Osteoblast (primary cell): Measurements from ENCODE around the gene PTPRD. TPM values are rescaled to one million over a fixed set of nuclear protein-coding genes. Genes with fewer than 3 reads are reported as not detected.

Source experiments
- DNase-seq: peaks from one replicate; pipeline ENCODE4 v3.0.0; 2011; ENCODE audit warnings: low spot score, mixed read lengths; ENCODE audit not compliant: insufficient read length; ENCODE audit errors: missing footprints
- H2AFZ ChIP-seq: 2 replicates; pipeline ENCODE4 v1.6.0; 2011; ENCODE audit warnings: mild to moderate bottlenecking, low read length
- H3K27ac ChIP-seq: 2 replicates; pipeline ENCODE4 v1.5.1; 2011; ENCODE audit warnings: mild to moderate bottlenecking, low read depth, low read length, moderate library complexity
- H3K27me3 ChIP-seq: 2 replicates; pipeline ENCODE4 v1.6.0; 2012; ENCODE audit warnings: mild to moderate bottlenecking, control low read depth, inconsistent platforms, low read length, moderate library complexity; ENCODE audit not compliant: insufficient read depth
- H3K36me3 ChIP-seq: 2 replicates; pipeline ENCODE4 v1.5.1; 2011; ENCODE audit warnings: mild to moderate bottlenecking, low read length, control low read depth, moderate library complexity; ENCODE audit not compliant: insufficient read depth
- H3K4me1 ChIP-seq: 2 replicates; pipeline ENCODE4 v1.5.1; 2011; ENCODE audit warnings: mild to moderate bottlenecking, low read length, control low read depth, moderate library complexity; ENCODE audit not compliant: insufficient read depth
- H3K4me2 ChIP-seq: 2 replicates; pipeline ENCODE4 v1.6.0; 2011; ENCODE audit warnings: mild to moderate bottlenecking, low read length; ENCODE audit not compliant: insufficient read depth
- H3K4me3 ChIP-seq: fragments of 200-600 bp; sonication (generic); 3 replicates; pipeline ENCODE4 v1.5.1; 2012; ENCODE audit warnings: mild to moderate bottlenecking, low read length, inconsistent platforms; ENCODE audit not compliant: insufficient read depth
- H3K79me2 ChIP-seq: 2 replicates; pipeline ENCODE4 v1.6.0; 2012; ENCODE audit warnings: mild to moderate bottlenecking, low read length, control low read depth, inconsistent platforms; ENCODE audit not compliant: insufficient read depth
- H3K9me3 ChIP-seq: 2 replicates; pipeline ENCODE4 v1.5.1; 2011; ENCODE audit warnings: low read depth, low read length, control low read depth
- H4K20me1 ChIP-seq: 2 replicates; pipeline ENCODE4 v1.6.0; 2012; ENCODE audit warnings: mild to moderate bottlenecking, low read length, control low read depth; ENCODE audit not compliant: insufficient read depth
- total RNA-seq: library from RNA; depleted of rRNA; stranded (reverse); fragments of >200 nt; gene quantifications from 2 replicates; pipeline ENCODE4 v1.2.3, GENCODE V29; 2012
- TF ChIP-seq, protein P1 (sequence below): IDR thresholded peaks from 2 replicates; pipeline ENCODE4 v1.5.1; 2011; ENCODE audit warnings: mild to moderate bottlenecking, low read depth, low read length, moderate library complexity; ENCODE audit errors: extremely low read depth

PTPRD gene
- total RNA-seq, 1 donor: 23.9 TPM

DNA sequence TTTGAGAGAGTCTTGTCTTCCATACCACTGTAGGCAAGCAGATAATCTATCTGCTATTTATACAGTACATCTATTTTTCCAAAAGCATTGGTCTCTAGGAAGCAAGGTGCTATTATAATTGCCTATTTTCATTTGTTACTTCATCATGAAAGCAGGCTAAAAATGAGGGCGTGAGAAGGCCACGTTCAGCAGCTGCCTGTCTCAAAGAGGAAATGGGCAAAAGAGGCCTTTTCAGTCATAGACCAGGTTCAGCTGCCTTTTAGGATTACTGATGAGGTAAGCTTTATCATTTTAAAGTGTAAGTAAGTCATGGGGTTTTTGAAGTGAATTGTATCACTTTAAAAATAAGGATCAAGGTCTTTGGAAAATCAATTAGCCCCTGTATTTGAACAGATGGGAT is 1722.1 kb downstream of the PTPRD start:
- TF ChIP-seq, protein P1, sequence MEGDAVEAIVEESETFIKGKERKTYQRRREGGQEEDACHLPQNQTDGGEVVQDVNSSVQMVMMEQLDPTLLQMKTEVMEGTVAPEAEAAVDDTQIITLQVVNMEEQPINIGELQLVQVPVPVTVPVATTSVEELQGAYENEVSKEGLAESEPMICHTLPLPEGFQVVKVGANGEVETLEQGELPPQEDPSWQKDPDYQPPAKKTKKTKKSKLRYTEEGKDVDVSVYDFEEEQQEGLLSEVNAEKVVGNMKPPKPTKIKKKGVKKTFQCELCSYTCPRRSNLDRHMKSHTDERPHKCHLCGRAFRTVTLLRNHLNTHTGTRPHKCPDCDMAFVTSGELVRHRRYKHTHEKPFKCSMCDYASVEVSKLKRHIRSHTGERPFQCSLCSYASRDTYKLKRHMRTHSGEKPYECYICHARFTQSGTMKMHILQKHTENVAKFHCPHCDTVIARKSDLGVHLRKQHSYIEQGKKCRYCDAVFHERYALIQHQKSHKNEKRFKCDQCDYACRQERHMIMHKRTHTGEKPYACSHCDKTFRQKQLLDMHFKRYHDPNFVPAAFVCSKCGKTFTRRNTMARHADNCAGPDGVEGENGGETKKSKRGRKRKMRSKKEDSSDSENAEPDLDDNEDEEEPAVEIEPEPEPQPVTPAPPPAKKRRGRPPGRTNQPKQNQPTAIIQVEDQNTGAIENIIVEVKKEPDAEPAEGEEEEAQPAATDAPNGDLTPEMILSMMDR: no peak
- no peaks in the 10 kb centered on the region for H3K4me1 ChIP-seq
- no peak overlapping the region for H3K4me2 ChIP-seq
- H3K27ac ChIP-seq: no peak overlapping the region
- H3K36me3 ChIP-seq: no peaks in the 10 kb centered on the region
- peaks cover 4% of the 10 kb centered on the region for H3K27me3 ChIP-seq
- DNase-seq: no peak
- no peaks in the 10 kb centered on the region for H3K79me2 ChIP-seq
- no peak overlapping the region for H3K4me3 ChIP-seq
- no peaks in the 10 kb centered on the region for H3K9me3 ChIP-seq
- H4K20me1 ChIP-seq: no peaks in the 10 kb centered on the region
- H2AFZ ChIP-seq: no peak overlapping the region

DNA sequence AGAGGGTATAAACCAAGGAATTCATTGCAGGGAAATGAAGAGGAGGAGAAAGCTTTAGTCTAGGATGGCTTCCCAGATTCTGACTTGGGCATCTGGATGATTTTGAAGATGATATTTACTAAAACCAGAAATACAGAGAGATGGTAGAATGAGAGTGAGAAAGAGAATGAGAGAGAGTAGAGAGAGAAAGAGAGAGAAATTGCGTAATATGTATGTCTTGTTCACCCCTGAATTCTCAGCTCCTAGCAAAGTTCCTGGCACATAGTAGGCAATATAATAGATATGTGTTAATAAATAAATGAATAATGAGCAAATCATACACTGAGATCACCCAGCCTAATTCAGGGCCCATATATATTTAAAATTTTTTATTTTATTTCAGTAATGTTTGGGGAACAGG is 1723.7 kb downstream of the PTPRD start:
- TF ChIP-seq, protein P1: no peak
- Histone ChIP-seq H3K79me2 (no peaks in the 10 kb centered on the region), H3K27ac (no peak overlapping the region), H4K20me1 (no peaks in the 10 kb centered on the region), H3K27me3 (no peaks in the 10 kb centered on the region), H3K4me2 (no peak overlapping the region), H3K36me3 (no peaks in the 10 kb centered on the region), H3K4me3 (no peak overlapping the region), H2AFZ (no peak overlapping the region), H3K9me3 (no peaks in the 10 kb centered on the region), H3K4me1 (no peaks in the 10 kb centered on the region)
- DNase-seq: no peak

DNA sequence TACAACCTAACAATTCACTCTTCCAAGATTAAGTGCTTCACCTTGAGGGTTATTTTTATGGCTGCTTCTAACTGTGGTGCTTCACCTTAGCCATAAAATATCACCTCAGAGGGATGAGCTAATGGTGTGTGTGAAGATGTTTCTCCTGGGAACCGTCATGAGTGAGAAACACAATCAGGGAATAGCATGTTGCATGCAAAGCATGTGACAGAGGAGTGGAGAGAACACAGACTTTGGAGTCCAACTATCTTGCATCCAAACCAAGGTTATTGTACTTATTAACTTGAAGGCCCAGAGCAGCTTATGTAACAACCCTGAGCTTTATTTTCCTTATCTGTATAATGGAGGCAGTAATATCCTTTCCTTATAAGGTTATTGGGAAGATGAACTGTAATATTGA is 1724.2 kb downstream of the PTPRD start:
- no peaks in the 10 kb centered on the region for H4K20me1 ChIP-seq
- no peaks in the 10 kb centered on the region for H3K79me2 ChIP-seq
- no peak overlapping the region for H2AFZ ChIP-seq
- H3K27me3 ChIP-seq: no peaks in the 10 kb centered on the region
- H3K27ac ChIP-seq: no peak overlapping the region
- TF ChIP-seq, protein P1: no peak
- no peak overlapping the region for H3K4me3 ChIP-seq
- no peak overlapping the region for H3K4me2 ChIP-seq
- H3K4me1 ChIP-seq: no peaks in the 10 kb centered on the region
- no peak for DNase-seq
- H3K9me3 ChIP-seq: no peaks in the 10 kb centered on the region
- no peaks in the 10 kb centered on the region for H3K36me3 ChIP-seq

DNA sequence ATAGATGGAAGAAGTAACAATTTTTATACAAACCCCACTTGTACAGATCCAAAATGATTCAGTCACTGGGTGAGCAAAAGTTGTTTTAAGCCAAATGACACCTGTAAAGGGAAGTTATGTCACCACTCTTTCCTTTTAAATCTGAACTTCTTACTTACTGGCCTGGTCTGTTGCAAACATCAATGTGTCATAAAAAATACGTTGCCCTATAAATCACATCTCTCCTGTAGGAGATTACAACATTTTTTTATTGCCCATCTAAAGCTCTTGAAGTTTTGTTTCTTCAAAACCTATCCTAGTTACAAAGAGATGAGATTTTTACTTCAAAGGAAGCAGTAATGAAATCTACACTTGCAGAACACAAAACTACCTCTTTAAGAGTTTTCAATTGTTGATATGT is 1725.4 kb downstream of the PTPRD start:
- Histone ChIP-seq H3K27me3 (no peaks in the 10 kb centered on the region), H3K4me1 (no peaks in the 10 kb centered on the region), H3K79me2 (no peaks in the 10 kb centered on the region), H3K4me2 (no peak overlapping the region), H3K9me3 (no peaks in the 10 kb centered on the region), H3K4me3 (no peak overlapping the region), H2AFZ (no peak overlapping the region), H3K36me3 (no peaks in the 10 kb centered on the region), H3K27ac (no peak overlapping the region), H4K20me1 (no peaks in the 10 kb centered on the region)
- TF ChIP-seq, protein P1: no peak
- DNase-seq: no peak
